GM19467 (cell line): ENCODE results near the gene NCK1.
"Not testable (repeated sequence)": the region's sequence is repeated elsewhere in the genome, so short reads cannot be mapped to it uniquely, and the experiment has no call there.

ENCODE experiments used
- ATAC-seq: cut with Tn5 transposase; IDR thresholded peaks from one replicate; pipeline ENCODE4 v1.9.1; 2021; ENCODE audit warnings: mild to moderate bottlenecking, moderate library complexity; ENCODE audit not compliant: unreplicated experiment

The NCK1 gene

GRCh38 chr3:136982033-136982432 is 120.0 kb downstream of the NCK1 start:
- ATAC-seq: no peak

GRCh38 chr3:136982520-136983138 is 120.6 kb downstream of the NCK1 start:
- no peak for ATAC-seq

- ATAC-seq: no peak
Observed at GRCh38 chr3:136984837-136985236, 122.8 kb downstream of the NCK1 start.

GRCh38 chr3:136987398-136987980 is 125.5 kb downstream of the NCK1 start:
- not testable (repeated sequence) for ATAC-seq

- no peak for ATAC-seq
Observed at GRCh38 chr3:136988651-136989050, 126.6 kb downstream of the NCK1 start.

DNA sequence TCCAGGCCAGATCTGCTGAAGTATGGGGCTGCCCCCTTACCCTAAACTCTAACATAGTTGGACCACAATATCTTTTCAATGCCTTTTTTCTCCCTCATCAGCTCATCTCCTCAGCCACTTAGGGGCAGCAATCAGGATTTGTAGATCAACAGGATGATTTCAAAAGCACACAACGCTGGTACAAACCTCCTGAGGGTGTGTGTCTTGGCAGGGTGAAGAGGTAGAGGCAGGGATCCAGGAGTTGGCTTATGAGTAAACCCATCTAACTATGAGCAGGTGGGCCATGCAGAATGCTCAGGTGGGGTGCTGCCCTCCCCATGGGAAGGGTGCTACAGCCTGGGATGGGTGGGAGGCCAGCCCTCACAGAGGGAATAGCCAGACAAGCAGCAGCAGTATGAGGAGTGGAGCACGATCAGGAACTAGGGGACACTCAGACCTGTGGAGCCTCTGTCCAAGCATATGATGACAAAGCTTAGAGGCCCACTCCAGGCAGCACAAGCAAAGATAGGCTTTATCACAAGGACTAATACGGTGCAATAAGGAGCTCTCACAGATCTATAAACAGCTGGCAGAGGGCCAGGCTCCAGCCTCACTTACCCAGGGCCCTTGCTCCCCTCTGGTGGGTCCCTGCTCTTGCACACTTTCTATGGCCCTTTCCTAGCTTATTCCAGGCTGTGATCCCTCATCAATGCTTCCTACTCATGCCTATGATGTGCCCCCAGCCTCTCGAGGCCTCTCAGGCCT is 127.9 kb downstream of the NCK1 start:
- no peak for ATAC-seq

DNA sequence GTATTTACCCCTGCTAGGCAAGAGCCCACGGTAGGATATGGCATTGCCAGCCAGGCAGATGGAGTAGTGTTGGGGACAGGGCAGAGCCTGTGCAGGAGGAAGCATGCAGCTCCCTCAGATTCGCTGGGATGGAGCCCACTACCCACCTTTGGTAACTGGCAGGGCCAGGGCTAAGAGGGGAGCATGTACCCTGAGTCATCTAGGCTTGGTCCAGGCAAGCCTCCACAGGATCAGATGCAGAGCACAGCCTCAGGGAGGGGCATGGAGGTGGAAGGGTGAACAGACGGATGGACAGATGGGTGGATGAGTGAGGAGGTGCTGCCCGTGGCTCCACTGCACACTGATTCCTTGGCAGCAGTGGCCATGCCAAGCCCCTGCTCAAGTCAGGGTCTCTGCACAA is 128.8 kb downstream of the NCK1 start:
- ATAC-seq: no peak

- ATAC-seq: no peak
Observed at GRCh38 chr3:136992115-136992514, 130.1 kb downstream of the NCK1 start.

- no peak for ATAC-seq
Observed at GRCh38 chr3:136994772-136995516, 132.9 kb downstream of the NCK1 start.

DNA sequence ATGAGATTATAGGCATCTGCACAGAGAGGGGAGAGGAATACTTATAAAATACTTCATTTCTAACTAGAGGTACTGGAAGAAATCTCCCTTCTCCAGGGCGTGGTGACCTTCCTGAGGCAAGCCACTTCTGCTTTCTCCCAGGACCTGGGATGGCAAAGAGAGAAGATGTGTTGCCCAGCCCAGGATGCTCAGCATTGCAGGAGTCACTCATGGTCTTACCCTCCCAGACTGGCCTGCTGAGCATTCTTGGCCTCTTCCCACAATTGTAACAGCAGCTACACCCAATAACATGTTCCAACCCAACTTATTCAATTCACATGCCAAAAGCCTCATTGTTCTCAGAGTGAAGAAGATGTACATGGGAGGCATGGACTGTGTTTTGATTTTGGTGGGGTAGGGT is 133.6 kb downstream of the NCK1 start:
- ATAC-seq: no peak
